ENCODE measurements around the gene METTL24.
"Not testable (repeated sequence)": the region's sequence is repeated elsewhere in the genome, so short reads cannot be mapped to it uniquely, and the experiment has no call there.

METTL24 gene

GRCh38 chr6:110277100-110277665 is 81.0 kb downstream of the METTL24 start:
- H3K4me3 ChIP-seq (ENCODE audit: low read length), result no peak overlapping the region
- no peak overlapping the region for H3K9ac ChIP-seq (ENCODE audit: low read depth, low read length)

GRCh38 chr6:110272781-110273180 is 85.4 kb downstream of the METTL24 start:
- not testable (repeated sequence) for H3K4me2 ChIP-seq (ENCODE audit: low read length); H3K4me1 ChIP-seq (ENCODE audit: control insufficient read depth, insufficient read depth, low read length); H3K9ac ChIP-seq (ENCODE audit: low read depth, low read length); H3K27me3 ChIP-seq (ENCODE audit: control insufficient read depth, insufficient read depth, low read length); H3K9me3 ChIP-seq (replicated peaks; ENCODE audit: low read length); H3K36me3 ChIP-seq (ENCODE audit: insufficient read depth, low read length); H3K4me3 ChIP-seq (ENCODE audit: low read length)

More at GRCh38 chr6:110277100-110277665, 81.0 kb downstream of the METTL24 start:
- Histone ChIP-seq H3K4me2 (ENCODE audit: low read length) (no peak overlapping the region), H3K27me3 (ENCODE audit: control insufficient read depth, insufficient read depth, low read length) (peaks cover 7% of the 10 kb centered on the region), H3K36me3 (ENCODE audit: insufficient read depth, low read length) (no peaks in the 10 kb centered on the region), H3K9me3 (replicated peaks; ENCODE audit: low read length) (no peaks in the 10 kb centered on the region), H3K4me1 (ENCODE audit: control insufficient read depth, insufficient read depth, low read length) (no peaks in the 10 kb centered on the region)

- Histone ChIP-seq H3K9ac (ENCODE audit: low read depth, low read length) (no peak overlapping the region), H3K27me3 (ENCODE audit: control insufficient read depth, insufficient read depth, low read length) (peaks cover 10% of the 10 kb centered on the region), H3K4me3 (ENCODE audit: low read length) (no peak overlapping the region), H3K36me3 (ENCODE audit: insufficient read depth, low read length) (no peaks in the 10 kb centered on the region), H3K9me3 (replicated peaks; ENCODE audit: low read length) (no peaks in the 10 kb centered on the region), H3K4me1 (ENCODE audit: control insufficient read depth, insufficient read depth, low read length) (no peaks in the 10 kb centered on the region), H3K4me2 (ENCODE audit: low read length) (no peak overlapping the region)
Measured at GRCh38 chr6:110271732-110272022, 86.5 kb downstream of the METTL24 start.

GRCh38 chr6:110270165-110270564 is 88.0 kb downstream of the METTL24 start:
- Histone ChIP-seq H3K4me3 (ENCODE audit: low read length) (no peak overlapping the region), H3K27me3 (ENCODE audit: control insufficient read depth, insufficient read depth, low read length) (peaks cover 14% of the 10 kb centered on the region), H3K9me3 (replicated peaks; ENCODE audit: low read length) (no peaks in the 10 kb centered on the region), H3K9ac (ENCODE audit: low read depth, low read length) (no peak overlapping the region), H3K36me3 (ENCODE audit: insufficient read depth, low read length) (no peaks in the 10 kb centered on the region), H3K4me1 (ENCODE audit: control insufficient read depth, insufficient read depth, low read length) (no peaks in the 10 kb centered on the region), H3K4me2 (ENCODE audit: low read length) (no peak overlapping the region)

GRCh38 chr6:110269623-110270022 is 88.5 kb downstream of the METTL24 start:
- no peak overlapping the region for H3K9ac ChIP-seq (ENCODE audit: low read depth, low read length)
- H3K4me3 ChIP-seq (ENCODE audit: low read length), result no peak overlapping the region
- peaks cover 14% of the 10 kb centered on the region for H3K27me3 ChIP-seq (ENCODE audit: control insufficient read depth, insufficient read depth, low read length)
- no peak overlapping the region for H3K4me2 ChIP-seq (ENCODE audit: low read length)
- no peaks in the 10 kb centered on the region for H3K4me1 ChIP-seq (ENCODE audit: control insufficient read depth, insufficient read depth, low read length)
- H3K9me3 ChIP-seq (replicated peaks; ENCODE audit: low read length), result no peaks in the 10 kb centered on the region
- H3K36me3 ChIP-seq (ENCODE audit: insufficient read depth, low read length), result no peaks in the 10 kb centered on the region

- Histone ChIP-seq H3K36me3 (ENCODE audit: insufficient read depth, low read length) (no peaks in the 10 kb centered on the region), H3K9me3 (replicated peaks; ENCODE audit: low read length) (no peaks in the 10 kb centered on the region), H3K27me3 (ENCODE audit: control insufficient read depth, insufficient read depth, low read length) (peaks cover 14% of the 10 kb centered on the region), H3K4me1 (ENCODE audit: control insufficient read depth, insufficient read depth, low read length) (no peaks in the 10 kb centered on the region), H3K4me2 (ENCODE audit: low read length) (no peak overlapping the region), H3K4me3 (ENCODE audit: low read length) (no peak overlapping the region), H3K9ac (ENCODE audit: low read depth, low read length) (no peak overlapping the region)
Measured at GRCh38 chr6:110266996-110267395, 91.2 kb downstream of the METTL24 start.

GRCh38 chr6:110265273-110265672 is 92.9 kb downstream of the METTL24 start:
- Histone ChIP-seq H3K4me1 (ENCODE audit: control insufficient read depth, insufficient read depth, low read length) (no peaks in the 10 kb centered on the region), H3K4me3 (ENCODE audit: low read length) (no peak overlapping the region), H3K27me3 (ENCODE audit: control insufficient read depth, insufficient read depth, low read length) (peaks cover 14% of the 10 kb centered on the region)

GRCh38 chr6:110256366-110256765 is 101.8 kb downstream of the METTL24 start:
- no peak overlapping the region for H3K4me2 ChIP-seq (ENCODE audit: low read length)
- no peaks in the 10 kb centered on the region for H3K9me3 ChIP-seq (replicated peaks; ENCODE audit: low read length)
- no peaks in the 10 kb centered on the region for H3K4me1 ChIP-seq (ENCODE audit: control insufficient read depth, insufficient read depth, low read length)
- no peak overlapping the region for H3K4me3 ChIP-seq (ENCODE audit: low read length)
- H3K36me3 ChIP-seq (ENCODE audit: insufficient read depth, low read length), result no peaks in the 10 kb centered on the region
- H3K9ac ChIP-seq (ENCODE audit: low read depth, low read length), result no peak overlapping the region
- H3K27me3 ChIP-seq (ENCODE audit: control insufficient read depth, insufficient read depth, low read length), result no peaks in the 10 kb centered on the region

More at GRCh38 chr6:110265273-110265672, 92.9 kb downstream of the METTL24 start:
- Histone ChIP-seq H3K4me2 (ENCODE audit: low read length) (no peak overlapping the region), H3K36me3 (ENCODE audit: insufficient read depth, low read length) (no peaks in the 10 kb centered on the region), H3K9ac (ENCODE audit: low read depth, low read length) (no peak overlapping the region), H3K9me3 (replicated peaks; ENCODE audit: low read length) (no peaks in the 10 kb centered on the region)

GRCh38 chr6:110255211-110255750 is 102.9 kb downstream of the METTL24 start:
- Histone ChIP-seq H3K27me3 (ENCODE audit: control insufficient read depth, insufficient read depth, low read length) (no peaks in the 10 kb centered on the region), H3K4me1 (ENCODE audit: control insufficient read depth, insufficient read depth, low read length) (no peaks in the 10 kb centered on the region)

GRCh38 chr6:110250838-110251237 is 107.3 kb downstream of the METTL24 start:
- Histone ChIP-seq H3K4me3 (ENCODE audit: low read length) (no peak overlapping the region), H3K4me1 (ENCODE audit: control insufficient read depth, insufficient read depth, low read length) (no peaks in the 10 kb centered on the region), H3K9ac (ENCODE audit: low read depth, low read length) (no peak overlapping the region), H3K36me3 (ENCODE audit: insufficient read depth, low read length) (no peaks in the 10 kb centered on the region), H3K9me3 (replicated peaks; ENCODE audit: low read length) (no peaks in the 10 kb centered on the region), H3K4me2 (ENCODE audit: low read length) (no peak overlapping the region), H3K27me3 (ENCODE audit: control insufficient read depth, insufficient read depth, low read length) (no peaks in the 10 kb centered on the region)

More at GRCh38 chr6:110255211-110255750, 102.9 kb downstream of the METTL24 start:
- Histone ChIP-seq H3K4me3 (ENCODE audit: low read length) (no peak overlapping the region), H3K9me3 (replicated peaks; ENCODE audit: low read length) (no peaks in the 10 kb centered on the region), H3K9ac (ENCODE audit: low read depth, low read length) (no peak overlapping the region), H3K36me3 (ENCODE audit: insufficient read depth, low read length) (no peaks in the 10 kb centered on the region), H3K4me2 (ENCODE audit: low read length) (no peak overlapping the region)

- Histone ChIP-seq H3K27me3 (ENCODE audit: control insufficient read depth, insufficient read depth, low read length) (no peaks in the 10 kb centered on the region), H3K4me3 (ENCODE audit: low read length) (no peak overlapping the region), H3K36me3 (ENCODE audit: insufficient read depth, low read length) (no peaks in the 10 kb centered on the region), H3K9me3 (replicated peaks; ENCODE audit: low read length) (no peaks in the 10 kb centered on the region), H3K4me1 (ENCODE audit: control insufficient read depth, insufficient read depth, low read length) (no peaks in the 10 kb centered on the region), H3K9ac (ENCODE audit: low read depth, low read length) (no peak overlapping the region), H3K4me2 (ENCODE audit: low read length) (no peak overlapping the region)
Measured at GRCh38 chr6:110250058-110250457, 108.1 kb downstream of the METTL24 start.

GRCh38 chr6:110246900-110247546 is 111.1 kb downstream of the METTL24 start:
- Histone ChIP-seq H3K4me3 (ENCODE audit: low read length) (no peak overlapping the region), H3K27me3 (ENCODE audit: control insufficient read depth, insufficient read depth, low read length) (no peaks in the 10 kb centered on the region), H3K36me3 (ENCODE audit: insufficient read depth, low read length) (no peaks in the 10 kb centered on the region), H3K4me2 (ENCODE audit: low read length) (no peak overlapping the region), H3K4me1 (ENCODE audit: control insufficient read depth, insufficient read depth, low read length) (no peaks in the 10 kb centered on the region), H3K9me3 (replicated peaks; ENCODE audit: low read length) (no peaks in the 10 kb centered on the region), H3K9ac (ENCODE audit: low read depth, low read length) (no peak overlapping the region)
